NCI-H526 (cell line): ENCODE data around the gene WNT2.

Experiments
- DNase-seq, 2 experiments: peaks; one replicate each; lab custom pipeline; 2025; lab: John Stamatoyannopoulos, UW

WNT2 gene

GRCh38 chr7:117322741-117323304 is at the start of gene WNT2:
TSS of gene WNT2 (minus strand) at chr7:117323058. CDS start at chr7:117322989, 69 bp downstream.
- no peak for DNase-seq

- DNase-seq, result no peak
These were observed 49.2 kb upstream of the WNT2 start for GRCh38 chr7:117372073-117372472.

- DNase-seq, result no peak
These were observed 41.7 kb upstream of the WNT2 start for GRCh38 chr7:117364339-117365080.

- DNase-seq, result no peak
These were observed 39.5 kb upstream of the WNT2 start for GRCh38 chr7:117362294-117362888.

- DNase-seq, result peak in 1 of 2 experiments; percentile 39
These were observed 27.2 kb upstream of the WNT2 start for GRCh38 chr7:117350027-117350426.

GRCh38 chr7:117349570-117349969 is 26.7 kb upstream of the WNT2 start:
- DNase-seq, result no peak

- DNase-seq, result no peak
These were observed 25.3 kb upstream of the WNT2 start for GRCh38 chr7:117347962-117348672.

- no peak for DNase-seq
These were observed 24.6 kb upstream of the WNT2 start for GRCh38 chr7:117347480-117347879.

GRCh38 chr7:117346161-117346560 is 23.3 kb upstream of the WNT2 start:
- no peak for DNase-seq

DNA sequence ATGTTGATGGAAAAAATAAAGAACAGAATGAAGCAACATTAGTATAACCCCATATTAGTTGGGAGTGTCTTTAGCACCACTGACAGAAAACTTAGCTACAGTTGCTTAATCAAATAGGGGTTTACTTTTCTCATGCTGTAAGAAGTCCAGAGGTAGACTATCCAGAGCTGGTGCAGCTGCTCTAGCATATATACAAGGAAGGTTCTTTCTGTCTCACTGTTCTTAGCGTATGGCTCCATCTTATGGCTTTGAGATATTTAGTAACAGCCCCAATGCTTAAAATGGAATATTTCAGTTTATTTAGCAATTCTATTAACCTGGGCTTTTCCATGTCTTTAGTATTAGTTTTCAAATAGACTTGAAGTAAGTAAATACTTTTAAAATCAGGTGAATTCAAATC is 15.2 kb upstream of the WNT2 start:
- no peak for DNase-seq

DNA sequence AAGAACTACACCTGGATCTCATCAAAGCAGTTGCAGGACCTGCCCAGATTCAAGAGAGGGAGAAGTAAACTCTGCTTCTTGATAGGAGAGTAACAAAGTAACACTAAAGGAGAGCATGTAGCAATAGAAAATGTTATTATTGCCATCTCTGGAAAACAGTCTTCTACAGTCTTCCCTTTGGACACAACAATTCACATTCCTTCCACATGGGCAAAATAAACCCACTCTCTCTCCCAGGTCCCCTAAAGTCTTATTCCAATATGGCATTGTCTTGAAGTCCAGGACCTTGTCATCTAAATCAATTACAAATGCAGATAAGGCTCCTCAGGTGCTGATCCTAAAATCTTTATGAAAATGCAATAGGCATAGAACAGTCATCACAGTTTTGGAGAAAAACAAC is 10.3 kb upstream of the WNT2 start:
- DNase-seq, result no peak

DNA sequence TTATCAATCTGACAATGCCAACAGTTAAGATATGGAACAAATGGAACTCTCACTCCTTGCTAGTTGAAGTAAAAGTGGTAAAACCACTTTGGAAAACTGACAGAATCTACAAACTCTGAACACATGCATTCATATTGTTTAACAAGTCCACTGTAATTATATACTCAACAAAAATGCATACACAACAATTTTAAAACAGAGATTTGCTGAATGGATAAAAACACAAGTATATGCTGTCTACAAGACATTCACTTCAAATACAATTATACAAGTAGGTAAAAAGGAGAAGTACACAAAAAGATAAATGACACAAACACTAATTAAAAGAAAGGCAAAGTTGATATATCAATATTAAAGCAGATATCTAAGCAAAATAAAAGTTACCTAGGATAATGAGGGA is 9.2 kb upstream of the WNT2 start:
- DNase-seq, result no peak

DNA sequence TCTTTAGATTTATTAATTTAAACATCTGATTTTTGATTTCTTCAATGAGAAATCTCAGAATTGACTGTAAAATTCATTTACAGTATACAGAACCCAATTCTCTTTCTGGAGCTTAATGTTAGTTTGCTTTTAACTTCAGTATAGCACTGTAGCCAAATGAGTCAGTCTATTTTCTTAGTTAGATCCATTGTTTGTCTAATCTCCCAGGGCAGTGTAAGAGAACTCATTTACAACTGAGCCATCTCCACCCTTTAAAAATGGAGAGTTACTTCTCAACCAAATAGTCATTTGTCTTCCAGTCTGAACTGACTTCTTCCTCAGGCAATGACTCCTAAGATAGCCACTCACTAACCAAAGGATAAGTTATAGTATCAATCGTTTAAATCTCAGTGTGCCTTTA is 3.0 kb upstream of the WNT2 start:
- no peak for DNase-seq

DNA sequence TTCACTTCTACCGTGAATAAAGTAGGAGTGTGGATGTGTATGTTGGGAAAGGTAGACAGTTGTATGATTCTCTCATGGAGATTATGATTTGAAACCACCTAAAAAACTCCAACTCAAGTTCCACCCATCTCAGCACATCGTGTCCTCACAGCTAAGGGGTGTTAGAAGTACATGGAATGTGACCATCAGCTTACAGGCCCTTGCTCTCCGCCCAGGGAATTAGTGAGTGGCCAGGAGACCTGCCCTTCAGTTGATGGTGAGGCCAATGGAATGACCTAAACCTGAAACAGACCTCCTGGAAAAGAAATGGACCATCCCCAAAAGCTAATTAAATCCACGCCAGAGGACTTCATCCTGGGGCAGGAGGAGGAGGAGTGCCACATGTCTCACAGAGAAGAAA is 2.1 kb upstream of the WNT2 start:
- DNase-seq, result no peak

GRCh38 chr7:117323851-117324711 is 1.2 kb upstream of the WNT2 start:
- DNase-seq, result peak in 1 of 2 experiments; percentile 47

DNA sequence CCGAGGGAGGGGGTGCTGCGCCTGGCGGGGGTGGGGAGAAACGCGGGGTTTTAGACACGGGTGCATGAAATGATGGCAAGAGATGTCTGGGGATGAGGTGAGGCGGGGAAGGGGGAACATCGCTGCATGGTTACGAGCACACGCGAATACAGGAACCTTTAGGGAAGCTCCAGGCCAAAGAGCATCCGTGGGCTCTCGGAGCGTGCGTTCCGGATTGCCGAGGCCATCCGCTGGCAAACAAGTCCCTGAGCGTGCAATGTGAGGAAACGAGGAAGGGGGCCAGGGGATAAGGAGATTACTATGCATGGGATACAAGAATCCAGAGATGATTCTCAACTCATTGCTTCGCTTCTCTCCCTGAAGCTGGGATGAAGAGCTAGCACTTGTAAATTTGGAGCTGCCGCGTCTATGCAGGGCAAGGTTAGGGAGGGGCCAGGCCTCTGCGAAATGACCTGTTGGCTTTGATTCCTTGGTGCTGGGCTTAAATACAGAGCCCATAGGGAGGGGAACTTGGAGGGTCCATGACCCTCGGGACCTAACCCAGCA is 520 bp upstream of the WNT2 start:
- DNase-seq, result peak in 1 of 2 experiments; percentile 20

DNA sequence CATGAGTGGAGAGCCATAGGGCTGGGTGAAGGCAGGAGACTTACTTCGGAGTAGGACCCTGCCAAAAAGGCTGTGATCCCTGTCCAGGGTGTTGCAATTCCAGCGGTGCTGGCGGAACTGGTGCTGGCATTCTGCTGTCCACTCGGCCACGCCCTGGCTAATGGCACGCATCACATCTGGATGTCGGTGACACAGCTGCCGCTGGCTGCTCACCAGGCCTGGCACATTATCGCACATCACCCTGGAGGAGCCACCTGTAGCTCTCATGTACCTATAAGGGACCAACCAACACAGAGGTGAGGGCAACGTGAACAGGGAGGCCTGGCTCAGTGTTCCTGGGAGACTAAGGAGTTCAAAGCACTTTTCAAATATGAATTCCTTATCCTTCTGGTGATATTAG is 2.3 kb downstream of the WNT2 start:
- DNase-seq, result no peak

DNA sequence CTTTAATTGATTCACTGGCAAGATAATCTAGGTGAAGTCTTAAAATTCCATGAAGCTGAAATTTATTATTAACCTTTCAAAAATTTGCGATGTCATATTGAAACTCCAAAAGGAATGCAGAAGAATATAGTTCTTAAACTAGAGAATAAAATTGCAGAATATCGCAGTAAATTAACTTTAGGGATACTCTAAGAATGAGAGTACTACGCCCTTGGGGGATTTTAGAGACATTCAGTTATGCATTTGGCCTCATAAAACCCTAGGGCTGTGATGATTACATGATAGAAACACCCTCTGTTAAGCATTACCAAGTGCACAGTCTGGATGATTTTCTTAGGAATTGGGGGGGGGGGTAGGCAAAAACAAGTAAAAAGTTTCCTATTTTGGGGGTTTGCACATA is 3.7 kb downstream of the WNT2 start:
- DNase-seq, result no peak

- DNase-seq, result no peak
These were observed 9.3 kb downstream of the WNT2 start for GRCh38 chr7:117313582-117313981.

GRCh38 chr7:117312593-117313580 is 10.0 kb downstream of the WNT2 start:
- DNase-seq, result no peak
